Spleen (tissue), 7 donors: Measurements from ENCODE around the gene OCLN.

Experiments used
- POLR2A ChIP-seq, 3 donors: fragments of 450-650 bp; IDR thresholded peaks; one replicate each; pipeline ENCODE4 v1.5.1; 2017; ENCODE audit warnings: antibody characterized with exemption in 3 of 3, mild to moderate bottlenecking in 1 of 3
- POLR2AphosphoS5 ChIP-seq, 3 donors: sonication (generic); formaldehyde crosslinking; IDR thresholded peaks; one replicate each; pipeline ENCODE4 v1.5.1; 2017; ENCODE audit warnings: antibody characterized with exemption in 3 of 3
- TF ChIP-seq, protein P1 (sequence below), 11 experiments: fragments of 200-600 bp in 7 of 11; fragments of 450-650 bp in 4 of 11; sonication (generic) in 4 of 11; IDR thresholded peaks in 8 of 11; conservative IDR thresholded peaks in 3 of 11; 1 replicate in 7 of 11; 2 replicates in 4 of 11; pipeline versions ENCODE4 v1.4.0 to v1.8.0; 2016 to 2021; ENCODE audit warnings: antibody characterized with exemption in 11 of 11, inconsistent platforms in 4 of 11, mild to moderate bottlenecking in 1 of 11
- donor health status: DM: no; HTN: no; CAD: no; lungs with moderate emphysema.
- donor health status: DM: no; HTN: no; CAD: no.
- donor health status: DM: no; HTN: no; CAD: no.

DNA sequence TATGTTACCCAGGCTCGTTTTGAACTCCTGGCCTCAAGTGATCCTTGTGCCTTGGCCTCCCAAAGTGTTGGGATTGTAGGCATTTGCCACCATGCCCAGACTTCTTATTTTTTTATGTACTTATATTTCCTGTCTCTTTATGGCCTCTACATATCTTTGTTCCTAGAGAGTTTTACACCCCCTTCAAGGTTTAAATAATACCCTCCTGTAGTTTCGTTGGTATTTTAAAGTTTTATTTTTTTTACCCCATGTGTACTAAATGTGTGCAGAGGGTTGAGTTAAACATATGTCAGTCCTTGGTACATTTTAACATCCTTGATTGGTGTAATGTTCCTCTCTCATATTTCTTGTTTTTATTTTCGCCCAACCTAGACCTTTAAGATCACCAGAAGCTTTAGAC, 29.4 kb downstream of the OCLN start:
- TF ChIP-seq POLR2A (IDR thresholded peaks at IDR 0.05) (no peak), POLR2AphosphoS5 (IDR thresholded peaks at IDR 0.05) (no peak)
- TF ChIP-seq, protein P1, sequence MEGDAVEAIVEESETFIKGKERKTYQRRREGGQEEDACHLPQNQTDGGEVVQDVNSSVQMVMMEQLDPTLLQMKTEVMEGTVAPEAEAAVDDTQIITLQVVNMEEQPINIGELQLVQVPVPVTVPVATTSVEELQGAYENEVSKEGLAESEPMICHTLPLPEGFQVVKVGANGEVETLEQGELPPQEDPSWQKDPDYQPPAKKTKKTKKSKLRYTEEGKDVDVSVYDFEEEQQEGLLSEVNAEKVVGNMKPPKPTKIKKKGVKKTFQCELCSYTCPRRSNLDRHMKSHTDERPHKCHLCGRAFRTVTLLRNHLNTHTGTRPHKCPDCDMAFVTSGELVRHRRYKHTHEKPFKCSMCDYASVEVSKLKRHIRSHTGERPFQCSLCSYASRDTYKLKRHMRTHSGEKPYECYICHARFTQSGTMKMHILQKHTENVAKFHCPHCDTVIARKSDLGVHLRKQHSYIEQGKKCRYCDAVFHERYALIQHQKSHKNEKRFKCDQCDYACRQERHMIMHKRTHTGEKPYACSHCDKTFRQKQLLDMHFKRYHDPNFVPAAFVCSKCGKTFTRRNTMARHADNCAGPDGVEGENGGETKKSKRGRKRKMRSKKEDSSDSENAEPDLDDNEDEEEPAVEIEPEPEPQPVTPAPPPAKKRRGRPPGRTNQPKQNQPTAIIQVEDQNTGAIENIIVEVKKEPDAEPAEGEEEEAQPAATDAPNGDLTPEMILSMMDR (IDR thresholded peaks at IDR 0.05 in 8 of 11, conservative IDR thresholded peaks at IDR 0.05 in 3 of 11), result no peak
